ENCODE measurements around the gene ANKRD16. TPM values are rescaled to one million over a fixed set of nuclear protein-coding genes. Genes with fewer than 3 reads are reported as not detected.
"Not testable (repeated sequence)": the region's sequence is repeated elsewhere in the genome, so short reads cannot be mapped to it uniquely, and the experiment has no call there.

ANKRD16 gene
- total RNA-seq, 2 donors from 2014 or later = 4.1 to 7.6 TPM

DNA sequence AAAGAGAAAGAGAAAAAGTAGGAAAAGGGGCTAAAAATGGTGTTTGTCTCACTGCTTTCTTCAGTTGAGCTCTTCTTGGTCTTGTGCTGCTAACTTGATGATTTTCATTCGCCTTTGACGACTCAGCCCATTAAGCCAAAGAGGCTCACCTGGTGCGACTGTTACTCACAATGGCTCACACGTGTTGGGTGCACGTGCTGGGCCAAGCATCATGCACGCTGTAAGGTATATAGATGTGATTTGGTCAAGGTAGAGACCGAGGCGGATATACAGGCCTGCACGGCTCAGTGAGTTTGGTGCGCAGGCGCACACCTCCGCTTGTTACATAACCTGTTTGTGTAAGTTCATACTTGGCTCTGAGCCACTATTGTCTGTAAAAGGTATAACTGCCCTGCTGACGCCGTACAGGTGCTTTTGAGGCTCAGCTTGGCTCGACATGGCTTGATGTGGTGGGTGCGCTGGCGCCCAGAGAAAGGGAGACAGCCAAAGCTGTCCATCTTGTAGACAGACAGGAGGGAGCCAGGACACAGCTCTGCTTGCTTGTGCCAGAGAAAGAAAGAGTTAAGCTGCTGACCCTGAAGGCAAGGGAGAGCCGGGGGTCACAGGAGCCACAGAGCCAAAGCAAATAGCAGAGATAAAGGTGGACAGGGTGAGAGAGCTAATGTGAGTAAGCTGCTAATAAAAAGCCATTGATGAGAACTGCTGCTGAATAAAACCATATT lies 33.6 kb downstream of the ANKRD16 start:
- no peaks in the 10 kb centered on the region for H3K9me3 Mint-ChIP-seq
- H3K4me1 Mint-ChIP-seq (ENCODE audit: low read depth in 2 of 2) = peaks cover 4 to 5% of the 10 kb centered on the region in 2 donors
- ATAC-seq = no peak
- peaks cover 2 to 6% of the 10 kb centered on the region in 2 donors for H3K27me3 Mint-ChIP-seq
- no peak overlapping the region for H3K4me3 Mint-ChIP-seq
- DNase-seq (ENCODE audit: low spot score) = no peak
- H3K36me3 Mint-ChIP-seq = no peaks in the 10 kb centered on the region
- H3K27ac Mint-ChIP-seq = no peak overlapping the region

GRCh38 chr10:5854131-5854475 lies 35.6 kb downstream of the ANKRD16 start:
- ATAC-seq (no peak), DNase-seq (ENCODE audit: low spot score) (no peak)
- H3K9me3 Mint-ChIP-seq = no peaks in the 10 kb centered on the region
- no peak overlapping the region for H3K4me3 Mint-ChIP-seq
- H3K27me3 Mint-ChIP-seq = peaks cover 2 to 6% of the 10 kb centered on the region in 2 donors
- H3K27ac Mint-ChIP-seq = no peak overlapping the region
- no peaks in the 10 kb centered on the region for H3K36me3 Mint-ChIP-seq
- H3K4me1 Mint-ChIP-seq (ENCODE audit: low read depth in 2 of 2) = peaks cover 4 to 5% of the 10 kb centered on the region in 2 donors

DNA sequence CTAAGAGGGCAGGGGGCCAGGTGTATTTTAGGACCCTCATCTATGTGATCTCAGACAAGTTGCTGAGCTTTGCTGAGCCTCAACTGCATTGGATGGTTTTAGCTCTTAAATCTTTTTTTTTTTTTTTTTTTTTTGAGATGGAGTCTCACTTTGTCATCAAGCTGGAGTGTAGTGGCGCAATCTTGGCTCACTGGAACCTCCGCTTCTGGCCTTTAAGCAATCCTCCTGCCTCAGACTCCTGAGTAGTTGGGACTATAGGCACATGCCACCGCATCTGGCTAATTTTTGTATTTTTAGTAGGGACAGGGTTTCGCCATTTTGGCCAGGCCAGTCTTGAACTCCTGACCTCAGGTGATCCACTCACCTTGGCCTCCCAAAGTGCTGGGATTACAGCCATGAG lies 43.0 kb downstream of the ANKRD16 start:
- H3K9me3 Mint-ChIP-seq; H3K27me3 Mint-ChIP-seq; ATAC-seq; H3K36me3 Mint-ChIP-seq; H3K4me3 Mint-ChIP-seq; DNase-seq (ENCODE audit: low spot score); H3K4me1 Mint-ChIP-seq (ENCODE audit: low read depth in 2 of 2); H3K27ac Mint-ChIP-seq: not testable (repeated sequence)

- peaks cover 0 to 4% of the 10 kb centered on the region in 2 donors for H3K27me3 Mint-ChIP-seq
- no peaks in the 10 kb centered on the region for H3K9me3 Mint-ChIP-seq
- H3K36me3 Mint-ChIP-seq = no peaks in the 10 kb centered on the region
- H3K4me1 Mint-ChIP-seq (ENCODE audit: low read depth in 2 of 2) = no peaks in the 10 kb centered on the region
- no peak overlapping the region for H3K4me3 Mint-ChIP-seq
- DNase-seq (ENCODE audit: low spot score) (no peak), ATAC-seq (no peak)
- peak overlapping the region in 1 of 2 donors; percentile 17 for H3K27ac Mint-ChIP-seq
These were observed 45.2 kb downstream of the ANKRD16 start for GRCh38 chr10:5844345-5845055.

- no peaks in the 10 kb centered on the region for H3K4me1 Mint-ChIP-seq (ENCODE audit: low read depth in 2 of 2)
- H3K9me3 Mint-ChIP-seq = no peaks in the 10 kb centered on the region
- H3K27ac Mint-ChIP-seq = peak overlapping the region in 1 of 2 donors; percentile 17
- ATAC-seq (no peak), DNase-seq (ENCODE audit: low spot score) (no peak)
- no peaks in the 10 kb centered on the region for H3K36me3 Mint-ChIP-seq
- peaks cover 0 to 5% of the 10 kb centered on the region in 2 donors for H3K27me3 Mint-ChIP-seq
- no peak overlapping the region for H3K4me3 Mint-ChIP-seq
These were observed 45.9 kb downstream of the ANKRD16 start for GRCh38 chr10:5843686-5844344.

- no peak for ATAC-seq
- no peaks in the 10 kb centered on the region for H3K4me1 Mint-ChIP-seq (ENCODE audit: low read depth in 2 of 2)
- no peaks in the 10 kb centered on the region for H3K36me3 Mint-ChIP-seq
- no peaks in the 10 kb centered on the region for H3K9me3 Mint-ChIP-seq
- H3K4me3 Mint-ChIP-seq = no peak overlapping the region
- H3K27ac Mint-ChIP-seq = no peak overlapping the region
- no peak for DNase-seq (ENCODE audit: low spot score)
- peaks cover 0 to 5% of the 10 kb centered on the region in 2 donors for H3K27me3 Mint-ChIP-seq
These were observed 47.7 kb downstream of the ANKRD16 start for GRCh38 chr10:5841965-5842364.

GRCh38 chr10:5840314-5841307 lies 49.1 kb downstream of the ANKRD16 start:
- DNase-seq (ENCODE audit: low spot score) (no peak), ATAC-seq (no peak)
- H3K4me1 Mint-ChIP-seq (ENCODE audit: low read depth in 2 of 2) = no peaks in the 10 kb centered on the region
- H3K9me3 Mint-ChIP-seq = no peaks in the 10 kb centered on the region
- H3K4me3 Mint-ChIP-seq = no peak overlapping the region
- peaks cover 0 to 5% of the 10 kb centered on the region in 2 donors for H3K27me3 Mint-ChIP-seq
- H3K36me3 Mint-ChIP-seq = no peaks in the 10 kb centered on the region
- no peak overlapping the region for H3K27ac Mint-ChIP-seq

DNA sequence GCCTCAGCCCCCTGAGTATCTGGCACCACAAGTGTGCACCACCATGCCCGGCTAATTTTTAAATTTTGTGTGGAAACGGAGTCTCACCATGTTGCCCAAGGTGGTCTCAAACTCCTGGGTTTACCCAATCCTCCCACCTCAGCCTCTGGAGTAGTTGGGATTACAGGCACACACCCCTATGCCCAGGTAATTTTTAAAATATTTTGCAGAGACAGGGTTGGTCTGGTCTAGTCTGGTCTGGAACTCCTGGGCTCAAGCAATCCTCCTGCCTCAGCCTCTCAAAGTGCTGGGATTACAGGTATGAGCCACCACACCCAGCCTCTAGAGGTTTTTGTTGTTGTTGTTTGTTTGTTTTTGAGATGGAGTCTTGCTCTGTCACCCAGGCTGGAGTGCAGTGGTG lies 53.5 kb downstream of the ANKRD16 start:
- not testable (repeated sequence) for H3K4me1 Mint-ChIP-seq (ENCODE audit: low read depth in 2 of 2); H3K27ac Mint-ChIP-seq; H3K9me3 Mint-ChIP-seq; DNase-seq (ENCODE audit: low spot score); ATAC-seq; H3K36me3 Mint-ChIP-seq; H3K4me3 Mint-ChIP-seq; H3K27me3 Mint-ChIP-seq

DNA sequence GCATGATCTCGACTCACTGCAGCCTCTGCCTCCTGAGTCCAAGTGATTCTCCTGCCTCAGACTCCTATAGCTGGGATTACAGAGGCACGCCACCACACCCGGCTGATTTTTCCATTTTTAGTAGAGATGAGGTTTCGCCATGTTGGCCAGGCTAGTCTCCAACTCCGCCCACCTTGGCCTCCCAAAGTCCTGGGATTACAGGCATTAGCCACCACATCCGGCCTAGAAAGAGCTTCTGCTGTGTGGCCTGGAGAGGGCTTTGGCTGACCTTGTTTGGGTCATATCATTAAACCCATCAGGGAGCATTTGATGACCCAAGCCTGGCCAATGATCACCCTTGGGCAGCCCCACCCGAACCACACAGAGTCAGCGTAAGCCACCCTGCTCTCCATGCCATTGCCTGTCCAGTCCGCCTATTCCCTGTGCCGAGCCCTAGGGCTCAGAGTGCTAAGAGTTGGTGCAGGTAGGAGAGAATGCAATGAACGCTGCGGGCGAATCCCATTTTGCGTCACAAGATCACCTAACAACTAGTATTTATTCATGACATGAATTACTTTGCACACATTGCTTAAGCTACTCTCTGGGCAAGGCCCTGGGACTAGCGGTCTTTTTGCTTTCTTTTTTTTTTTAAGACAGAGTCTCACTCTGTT lies 54.1 kb downstream of the ANKRD16 start:
- Mint-ChIP-seq H3K27ac (no peak overlapping the region), H3K4me1 (ENCODE audit: low read depth in 2 of 2) (no peaks in the 10 kb centered on the region), H3K36me3 (no peaks in the 10 kb centered on the region), H3K27me3 (peaks cover 0 to 2% of the 10 kb centered on the region in 2 donors), H3K4me3 (no peak overlapping the region), H3K9me3 (no peaks in the 10 kb centered on the region)
- no peak for DNase-seq (ENCODE audit: low spot score)
- peak in 1 of 2 donors; percentile 22 for ATAC-seq

GRCh38 chr10:5833814-5834213 lies 55.9 kb downstream of the ANKRD16 start:
- Mint-ChIP-seq H3K9me3 (no peaks in the 10 kb centered on the region), H3K27ac (no peak overlapping the region), H3K36me3 (no peaks in the 10 kb centered on the region), H3K4me3 (no peak overlapping the region), H3K4me1 (ENCODE audit: low read depth in 2 of 2) (no peaks in the 10 kb centered on the region), H3K27me3 (no peaks in the 10 kb centered on the region)
- ATAC-seq = no peak
- no peak for DNase-seq (ENCODE audit: low spot score)

GRCh38 chr10:5832946-5833345 lies 56.7 kb downstream of the ANKRD16 start:
- Mint-ChIP-seq H3K27ac (no peak overlapping the region), H3K9me3 (no peaks in the 10 kb centered on the region), H3K27me3 (no peaks in the 10 kb centered on the region), H3K4me1 (ENCODE audit: low read depth in 2 of 2) (no peaks in the 10 kb centered on the region), H3K4me3 (no peak overlapping the region), H3K36me3 (no peaks in the 10 kb centered on the region)
- no peak for ATAC-seq
- no peak for DNase-seq (ENCODE audit: low spot score)

- H3K27me3 Mint-ChIP-seq = no peaks in the 10 kb centered on the region
- H3K27ac Mint-ChIP-seq = no peak overlapping the region
- no peaks in the 10 kb centered on the region for H3K36me3 Mint-ChIP-seq
- no peak overlapping the region for H3K4me3 Mint-ChIP-seq
- peak in 1 of 2 donors; percentile 28 for ATAC-seq
- H3K4me1 Mint-ChIP-seq (ENCODE audit: low read depth in 2 of 2) = no peaks in the 10 kb centered on the region
- no peak for DNase-seq (ENCODE audit: low spot score)
- H3K9me3 Mint-ChIP-seq = no peaks in the 10 kb centered on the region
These were observed 58.3 kb downstream of the ANKRD16 start for GRCh38 chr10:5831446-5831782.

Data from natural killer cell treated with Interleukin-12 subunit alpha and Interleukin-12 subunit beta and Interleukin-15 and Interleukin-18, amount 100 ng/mL, for 72 hours (primary cell).